WI38 (cell line): ENCODE measurements around the gene PTPRK.

Experiments used
- H3K4me3 ChIP-seq: 2 replicates; pipeline ENCODE4 v1.5.1; 2011; ENCODE audit warnings: low read depth, mild to moderate bottlenecking, control low read depth, low read length
- TF ChIP-seq, protein P1 (sequence below): IDR thresholded peaks from 2 replicates; pipeline ENCODE4 v1.5.1; 2012; ENCODE audit warnings: low read depth, mild to moderate bottlenecking, control low read depth, low read length

PTPRK gene

DNA sequence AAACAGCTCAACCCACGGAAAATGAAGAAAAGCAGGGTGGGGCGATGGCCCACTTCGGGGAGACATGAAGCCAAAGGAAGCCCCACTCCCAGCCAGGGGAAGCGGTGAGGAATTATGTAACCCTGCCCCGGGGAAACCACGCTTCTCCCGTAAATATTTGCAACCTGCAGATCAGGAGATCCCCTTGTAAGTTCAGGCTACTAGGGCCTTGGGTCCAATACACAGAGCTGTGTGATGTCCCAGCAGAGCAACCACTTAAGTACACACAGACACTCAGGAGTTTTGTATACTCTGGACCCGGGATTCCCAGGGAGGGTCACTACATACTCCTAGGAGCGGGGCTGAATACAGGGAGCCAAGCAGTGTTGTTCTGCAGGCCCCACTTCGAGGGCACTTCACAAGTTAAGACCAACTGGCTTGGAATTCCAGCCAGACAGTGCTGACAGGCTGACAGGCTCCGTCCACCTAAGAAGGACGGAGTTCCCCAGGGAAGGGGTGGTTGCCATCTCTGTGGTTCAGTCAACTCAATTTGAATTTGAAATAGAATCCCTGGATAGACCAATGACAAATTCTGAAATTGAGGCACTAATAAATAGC lies 318.1 kb downstream of the PTPRK start:
- TF ChIP-seq, protein P1, sequence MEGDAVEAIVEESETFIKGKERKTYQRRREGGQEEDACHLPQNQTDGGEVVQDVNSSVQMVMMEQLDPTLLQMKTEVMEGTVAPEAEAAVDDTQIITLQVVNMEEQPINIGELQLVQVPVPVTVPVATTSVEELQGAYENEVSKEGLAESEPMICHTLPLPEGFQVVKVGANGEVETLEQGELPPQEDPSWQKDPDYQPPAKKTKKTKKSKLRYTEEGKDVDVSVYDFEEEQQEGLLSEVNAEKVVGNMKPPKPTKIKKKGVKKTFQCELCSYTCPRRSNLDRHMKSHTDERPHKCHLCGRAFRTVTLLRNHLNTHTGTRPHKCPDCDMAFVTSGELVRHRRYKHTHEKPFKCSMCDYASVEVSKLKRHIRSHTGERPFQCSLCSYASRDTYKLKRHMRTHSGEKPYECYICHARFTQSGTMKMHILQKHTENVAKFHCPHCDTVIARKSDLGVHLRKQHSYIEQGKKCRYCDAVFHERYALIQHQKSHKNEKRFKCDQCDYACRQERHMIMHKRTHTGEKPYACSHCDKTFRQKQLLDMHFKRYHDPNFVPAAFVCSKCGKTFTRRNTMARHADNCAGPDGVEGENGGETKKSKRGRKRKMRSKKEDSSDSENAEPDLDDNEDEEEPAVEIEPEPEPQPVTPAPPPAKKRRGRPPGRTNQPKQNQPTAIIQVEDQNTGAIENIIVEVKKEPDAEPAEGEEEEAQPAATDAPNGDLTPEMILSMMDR, result no peak
- H3K4me3 ChIP-seq, result no peak overlapping the region

DNA sequence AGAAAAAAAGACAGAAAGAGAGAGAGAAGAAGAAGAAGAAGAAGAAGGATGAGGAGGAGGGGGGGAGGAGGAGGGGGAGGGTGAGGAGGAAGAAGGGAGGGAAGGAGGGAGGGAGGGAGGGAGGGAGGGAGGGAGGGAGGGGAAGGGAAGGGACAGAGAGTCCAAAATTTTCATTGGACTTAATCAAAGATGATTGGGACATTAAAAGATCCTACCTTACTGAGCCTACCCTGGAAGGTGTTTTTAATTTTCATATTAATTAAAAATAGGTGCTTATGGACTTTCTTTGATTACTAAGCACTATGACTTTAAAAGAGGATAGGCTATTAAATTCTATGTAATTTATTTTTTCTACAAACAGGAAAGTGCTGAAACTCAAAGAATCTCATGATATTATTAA lies 319.6 kb downstream of the PTPRK start:
- no peak overlapping the region for H3K4me3 ChIP-seq
- TF ChIP-seq, protein P1, result no peak

DNA sequence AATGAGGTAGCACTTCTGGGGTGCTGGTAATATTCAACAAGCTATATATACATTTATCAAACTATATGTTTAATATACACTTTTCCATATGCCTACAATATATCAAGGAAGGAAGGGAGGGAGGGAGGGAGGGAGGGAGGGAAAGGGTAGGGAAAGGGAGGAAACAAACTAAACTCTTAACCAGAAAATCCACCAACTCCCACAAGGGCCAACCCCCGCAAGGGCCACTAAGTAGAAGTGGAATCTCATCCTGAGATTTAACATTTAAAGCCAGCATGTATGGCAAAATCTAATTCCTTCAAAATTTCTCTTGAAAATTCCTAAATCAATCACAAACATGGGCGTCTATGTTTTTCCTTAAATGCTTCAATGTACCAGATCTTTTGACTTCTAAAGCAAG lies 320.9 kb downstream of the PTPRK start:
- TF ChIP-seq, protein P1, result no peak

DNA sequence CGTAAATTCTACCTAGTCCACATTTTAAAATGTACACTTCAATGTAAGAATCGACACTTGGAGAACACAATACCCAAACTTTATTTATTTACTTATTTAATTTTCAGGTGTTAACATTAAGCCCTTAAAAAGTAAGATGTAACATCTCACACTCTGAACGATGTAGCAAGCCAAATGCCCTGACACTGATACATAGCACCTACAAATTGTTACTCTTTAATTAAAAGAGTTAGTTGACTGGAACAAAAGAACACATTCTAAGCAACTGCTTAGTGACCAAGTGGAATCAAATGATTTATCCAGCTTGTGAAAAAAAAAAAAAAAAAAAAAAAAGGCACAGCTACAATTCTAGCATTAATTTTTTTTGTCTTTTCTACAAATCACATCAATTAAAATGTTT lies 327.4 kb downstream of the PTPRK start:
- H3K4me3 ChIP-seq, result no peak overlapping the region
- TF ChIP-seq, protein P1, result no peak

More for the DNA sequence above, 320.9 kb downstream of the PTPRK start:
- H3K4me3 ChIP-seq, result no peak overlapping the region

DNA sequence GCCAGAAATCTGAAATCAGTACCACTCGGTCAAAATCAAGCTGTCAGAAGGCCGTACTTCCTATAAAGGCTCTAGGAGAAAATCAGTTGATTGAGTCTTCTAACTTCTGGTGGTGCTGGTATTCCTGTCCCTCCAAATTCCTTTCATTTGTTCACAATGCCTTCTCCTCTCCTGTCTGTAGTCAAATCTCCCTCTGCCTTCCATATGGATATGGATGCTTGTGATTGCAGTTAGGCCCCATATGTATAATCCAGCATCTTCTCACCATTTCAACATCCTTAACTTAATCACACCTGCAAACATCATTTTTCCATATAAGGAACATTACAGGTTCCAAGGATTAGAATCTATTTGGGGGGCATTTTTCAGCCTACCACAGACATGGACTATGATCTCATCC lies 331.7 kb downstream of the PTPRK start:
- no peak overlapping the region for H3K4me3 ChIP-seq
- TF ChIP-seq, protein P1, result no peak

DNA sequence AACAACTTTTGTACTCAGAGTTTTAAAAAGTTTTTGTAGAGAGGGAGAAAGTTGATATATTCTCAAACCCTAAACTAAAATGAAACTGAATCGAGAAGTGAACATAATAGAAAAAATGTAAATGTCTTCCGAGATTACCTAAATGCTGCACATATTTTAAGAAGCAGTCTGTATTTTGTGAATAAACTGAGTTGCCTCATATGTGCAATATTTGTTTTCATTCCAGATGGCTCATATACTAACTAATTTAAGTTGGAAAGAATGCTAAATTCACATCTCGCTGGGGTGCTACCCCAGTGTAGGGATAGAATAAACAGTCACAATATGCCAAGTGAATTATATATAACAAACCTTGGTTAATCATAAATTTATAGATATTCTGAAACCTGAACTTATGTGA lies 333.7 kb downstream of the PTPRK start:
- TF ChIP-seq, protein P1, result no peak
- H3K4me3 ChIP-seq, result peak overlapping the region; percentile 30

DNA sequence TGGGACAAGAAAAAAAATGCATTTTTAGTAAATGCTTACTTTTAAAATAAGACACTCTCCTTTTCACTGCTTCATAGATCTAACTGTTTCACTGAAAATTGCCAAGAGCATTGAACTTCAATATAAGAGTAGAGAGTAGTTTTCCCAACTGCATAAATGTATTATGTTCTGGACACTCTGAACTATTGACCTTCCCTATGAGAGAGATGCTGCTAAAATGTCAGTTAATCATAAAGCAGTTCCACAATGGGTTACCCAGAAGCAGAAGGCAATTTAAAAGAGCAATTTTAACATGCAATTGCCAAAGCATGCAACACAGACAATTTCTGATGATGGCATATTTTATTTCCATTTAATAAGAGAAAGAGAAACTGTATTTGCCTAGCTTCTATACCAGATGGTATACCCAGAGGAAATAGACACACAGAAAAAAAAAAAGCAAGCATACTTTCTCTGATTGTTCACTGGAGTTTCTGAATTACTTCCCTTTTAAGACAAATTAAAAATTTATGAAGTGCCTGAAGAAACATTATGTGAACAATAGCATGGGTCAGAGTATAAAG lies 340.4 kb downstream of the PTPRK start:
- TF ChIP-seq, protein P1, result no peak
- H3K4me3 ChIP-seq, result no peak overlapping the region
